Stomach smooth muscle (tissue), 2 donors: Measurements from ENCODE around the gene FBXL16.

ENCODE experiments used
- H3K27ac ChIP-seq: one replicate; pipeline ENCODE4 v1.7.0; 2013; ENCODE audit warnings: mild to moderate bottlenecking, low read length, inconsistent platforms
- H3K27me3 ChIP-seq, 2 donors: one replicate each; pipeline ENCODE4 v1.7.0; 2013; ENCODE audit warnings: low read length in 2 of 2; ENCODE audit not compliant: insufficient read depth in 2 of 2, control insufficient read depth in 1 of 2
- H3K36me3 ChIP-seq, 2 donors: one replicate each; pipeline ENCODE4 v1.7.0; 2013; ENCODE audit warnings: low read length in 2 of 2; ENCODE audit not compliant: control insufficient read depth in 2 of 2, insufficient read depth in 2 of 2
- H3K4me1 ChIP-seq: one replicate; pipeline ENCODE4 v1.7.0; 2013; ENCODE audit warnings: low read length; ENCODE audit not compliant: control insufficient read depth, insufficient read depth
- H3K4me3 ChIP-seq, 2 donors: one replicate each; pipeline ENCODE4 v1.7.0; 2013; ENCODE audit warnings: low read length in 2 of 2
- H3K9ac ChIP-seq, 2 donors: one replicate each; pipeline ENCODE4 v1.7.0; 2013; ENCODE audit warnings: low read length in 2 of 2, mild to moderate bottlenecking in 1 of 2
- H3K9me3 ChIP-seq, 2 donors: one replicate each; pipeline ENCODE4 v1.7.0; 2013; ENCODE audit warnings: low read length in 2 of 2; ENCODE audit not compliant: control insufficient read depth in 2 of 2
- donor health status: healthy.
- donor health status: Pancreatic carcinoma.

The FBXL16 gene

GRCh38 chr16:643050-643368 is 62.6 kb downstream of the FBXL16 start:
- H3K27ac ChIP-seq: peak overlapping the region; percentile 55
- H3K9me3 ChIP-seq: no peaks in the 10 kb centered on the region
- H3K9ac ChIP-seq: peak overlapping the region; percentile 58 to 83
- peaks cover 38% of the 10 kb centered on the region for H3K4me1 ChIP-seq
- H3K36me3 ChIP-seq: no peaks in the 10 kb centered on the region
- peak overlapping the region; percentile 69 to 80 for H3K4me3 ChIP-seq
- no peaks in the 10 kb centered on the region for H3K27me3 ChIP-seq
